K562 (cell line): Measurements from ENCODE around the gene IMMP2L. TPM values are rescaled to one million over a fixed set of nuclear protein-coding genes. Genes with fewer than 3 reads are reported as not detected.

Experiments used
- ATAC-seq: fragments of 200-7000 bp; cut with Tn5 transposase; 3 replicates; pipeline ENCODE4 v1.9.1; 2020; ENCODE audit warnings: moderate library complexity
- BruUV-seq: library from RNA; stranded (reverse); fragments of 400-500 nt; replicated peaks from 2 replicates; lab custom pipeline; 2021; lab: Mats Ljungman, UMichigan
- CTCF ChIA-PET: fragments of 300-600 bp; formaldehyde crosslinking; extraction: SDS; loops from one replicate; lab custom pipeline; 2021; ENCODE audit warnings: low intra/inter-chr PET ratio; lab: Yijun Ruan, JAX
- POLR2A ChIA-PET: fragments of 300-600, 350-650 bp; sonication (Branson Sonifier 250); formaldehyde crosslinking; extraction: SDS; loops from one replicate; lab custom pipeline; 2021; ENCODE audit warnings: antibody characterized with exemption, inconsistent platforms; lab: Yijun Ruan, JAX
- DNase-seq, 4 experiments: peaks; one replicate each; pipeline versions ENCODE4 v3.0.0 to v3.0.0-alpha.2; 2011 to 2018; ENCODE audit warnings: low spot score in 3 of 4, mixed read lengths in 3 of 4; ENCODE audit errors: extremely low read depth in 1 of 4
- FAIRE-seq: peaks from 2 replicates; lab custom pipeline; 2011; peaks lifted over from hg19 to GRCh38; lab: Jason Lieb, UNC
- H2AFZ ChIP-seq: 2 replicates; pipeline ENCODE4 v1.6.0; 2011; ENCODE audit warnings: low read depth, low read length, control low read depth, inconsistent platforms
- H3K27ac ChIP-seq: fragments of 200-600 bp; 3 replicates; pipeline ENCODE4 v1.8.0; 2011; ENCODE audit warnings: low read depth, mild to moderate bottlenecking, control low read depth, inconsistent platforms, low read length, moderate library complexity, mixed read lengths; ENCODE audit errors: extremely low read depth
- H3K27me3 ChIP-seq, 2 experiments: fragments of 300-600 bp in 1 of 2; 2 replicates in 1 of 2; 3 replicates in 1 of 2; pipeline versions ENCODE4 v1.6.0 to v1.8.0; 2011; ENCODE audit warnings: inconsistent platforms in 2 of 2, low read length in 2 of 2, mild to moderate bottlenecking in 1 of 2, mixed read lengths in 1 of 2, moderate library complexity in 1 of 2; ENCODE audit not compliant: control insufficient read depth in 2 of 2, insufficient read depth in 2 of 2
- H3K36me3 ChIP-seq: fragments of 300-600 bp; 3 replicates; pipeline ENCODE4 v1.8.0; 2011; ENCODE audit warnings: mild to moderate bottlenecking, low read length, inconsistent platforms; ENCODE audit not compliant: control insufficient read depth, insufficient read depth
- H3K4me1 ChIP-seq, 2 experiments: fragments of 200-600 bp in 1 of 2; replicated peaks in 1 of 2; 2 replicates in 1 of 2; 3 replicates in 1 of 2; pipeline versions ENCODE4 v1.5.1 to v1.8.0; 2011; ENCODE audit warnings: inconsistent platforms in 2 of 2, low read length in 2 of 2, mild to moderate bottlenecking in 1 of 2, mixed read lengths in 1 of 2, moderate library complexity in 1 of 2; ENCODE audit not compliant: control insufficient read depth in 2 of 2, insufficient read depth in 2 of 2
- H3K4me2 ChIP-seq: 2 replicates; pipeline ENCODE4 v1.6.1; 2011; ENCODE audit warnings: low read length, control low read depth, inconsistent platforms, mixed read lengths; ENCODE audit not compliant: insufficient read depth
- H3K4me3 ChIP-seq: fragments of 200-600 bp; sonication (generic), shearing (Covaris generic); 2 replicates; pipeline ENCODE4 v1.5.1; 2016; ENCODE audit warnings: control low read depth, inconsistent platforms
- H3K79me2 ChIP-seq: fragments of 200-600 bp; 3 replicates; pipeline ENCODE4 v1.8.0; 2011; ENCODE audit warnings: low read length, inconsistent platforms; ENCODE audit not compliant: control insufficient read depth, insufficient read depth
- H3K9ac ChIP-seq, 2 experiments: 2 replicates each; pipeline versions ENCODE4 v1.6.0 to v1.6.1; 2011; ENCODE audit warnings: low read depth in 2 of 2, low read length in 2 of 2, control low read depth in 1 of 2, inconsistent platforms in 1 of 2, mild to moderate bottlenecking in 1 of 2, mixed read lengths in 1 of 2; ENCODE audit not compliant: insufficient read depth in 1 of 2
- H3K9me1 ChIP-seq: one replicate; pipeline ENCODE4 v1.6.0; 2011; ENCODE audit warnings: inconsistent platforms, mild to moderate bottlenecking, low read length, moderate library complexity; ENCODE audit not compliant: control insufficient read depth, insufficient read depth
- H3K9me3 ChIP-seq: replicated peaks from 2 replicates; pipeline ENCODE4 v1.5.1; 2011; ENCODE audit warnings: low read depth, low read length, inconsistent platforms; ENCODE audit not compliant: control insufficient read depth, insufficient read depth
- H4K20me1 ChIP-seq: replicated peaks from 2 replicates; pipeline ENCODE4 v1.6.1; 2011; ENCODE audit warnings: low read length, inconsistent platforms, mixed read lengths; ENCODE audit not compliant: control insufficient read depth, insufficient read depth
- CHCHD3 ChIP-seq: fragments of 250-450 bp; sonication (Bioruptor Pico); IDR thresholded peaks from 2 replicates; pipeline ENCODE4 v2.1.2; 2022; ENCODE audit warnings: mild to moderate bottlenecking
- ETV6 ChIP-seq, 3 experiments: fragments of 150-350 bp in 1 of 3; sonication (generic) in 1 of 3; formaldehyde crosslinking in 1 of 3; IDR thresholded peaks; 2 replicates each; pipeline versions ENCODE4 v1.6.1 to v1.8.0; 2014 to 2022; ENCODE audit warnings: borderline replicate concordance in 2 of 3, low read depth in 2 of 3, antibody characterized with exemption in 1 of 3, low read length in 1 of 3, mild to moderate bottlenecking in 1 of 3, missing genetic modification reagents in 1 of 3
- FOXK2 ChIP-seq, 2 experiments: fragments of 450-650 bp; IDR thresholded peaks in 1 of 2; conservative IDR thresholded peaks in 1 of 2; 2 replicates each; pipeline ENCODE4 v1.6.1; 2016; ENCODE audit warnings: low read depth in 2 of 2, mild to moderate bottlenecking in 1 of 2
- GABPB2 ChIP-seq: fragments of 250-450 bp; sonication (Bioruptor Pico); conservative IDR thresholded peaks from 2 replicates; pipeline ENCODE4 v1.5.1; 2021; ENCODE audit warnings: mild to moderate bottlenecking
- ZNF316 ChIP-seq: fragments of 450-650 bp; IDR thresholded peaks from 2 replicates; pipeline ENCODE4 v1.6.1; 2016
- ZNF398 ChIP-seq: fragments of 250-450 bp; sonication (Bioruptor Pico); IDR thresholded peaks from 2 replicates; pipeline ENCODE4 v1.8.0; 2021; ENCODE audit warnings: moderate library complexity, mild to moderate bottlenecking, inconsistent platforms
- ZNF668 ChIP-seq: fragments of 250-450 bp; sonication (Bioruptor Pico); IDR thresholded peaks from 2 replicates; pipeline ENCODE4 v1.8.0; 2022; ENCODE audit warnings: mild to moderate bottlenecking, inconsistent platforms
- WGBS: fragments of 100-300 bp; shearing (Covaris generic); methylation state at CpG from one replicate; pipeline ENCODE4 v1.1.6; 2016; ENCODE audit warnings: low coverage, mixed read lengths; ENCODE audit not compliant: insufficient coverage; ENCODE audit errors: missing lambda C conversion rate; 5-methylcytosine and 5-hydroxymethylcytosine counted together
- in situ Hi-C: fragments of 300-500 bp; cut with MboI; formaldehyde crosslinking; loops from 4 replicates; pipeline ENCODE4 v1.15.0; 2018; ENCODE audit warnings: inconsistent platforms, mixed read lengths
- intact Hi-C: fragments of 100-400 bp; cut with micrococcal nuclease; formaldehyde crosslinking; loops from 2 replicates; pipeline ENCODE4 v1.14.2; 2022
- polyA plus RNA-seq, 8 experiments: library from polyadenylated mRNA; depleted of rRNA in 4 of 8; stranded (reverse) in 5 of 8; unstranded in 3 of 8; fragments of >200 nt; fragmentation: Nextera tagmentation in 2 of 8; fragmentation: Illumina TruSeq in 1 of 8; extraction: Ambion mirVana in 2 of 8; extraction: Trizol in 1 of 8; gene quantifications; 2 replicates each; pipeline versions ENCODE4 v1.2.1 to v1.2.3, GENCODE V29; 2011 to 2014; ENCODE audit warnings: inconsistent platforms in 1 of 8, missing spikeins in 1 of 8
- total RNA-seq, 7 experiments: library from RNA; depleted of rRNA in 6 of 7; stranded (reverse); fragments of >200 nt in 6 of 7; fragmentation: Illumina TruSeq in 2 of 7; extraction: Trizol in 2 of 7; gene quantifications; 2 replicates each; pipeline versions ENCODE4 v1.2.1 to v1.2.3, GENCODE V29; 2011 to 2021; ENCODE audit warnings: low replicate concordance in 1 of 7

IMMP2L gene
- total and polyA plus RNA-seq, 9 of the 15 experiments (the other 6 are each of a cell fraction or from before 2014, with no cell fraction given), result 29.7 to 116 (median 53.0) TPM

GRCh38 chr7:111027396-111027795 lies 534.9 kb downstream of the IMMP2L start:
- DNase-seq, result no peak
- intact Hi-C loops, result no loop called here
- Histone ChIP-seq H3K79me2 (no peaks in the 10 kb centered on the region), H3K27me3 (no peaks in the 10 kb centered on the region), H3K4me2 (no peak overlapping the region), H2AFZ (no peak overlapping the region), H3K4me3 (no peak overlapping the region), H3K9me3 (no peaks in the 10 kb centered on the region), H4K20me1 (no peaks in the 10 kb centered on the region), H3K27ac (no peak overlapping the region), H3K4me1 (no peaks in the 10 kb centered on the region), H3K36me3 (no peaks in the 10 kb centered on the region), H3K9me1 (no peaks in the 10 kb centered on the region), H3K9ac (no peak overlapping the region)
- 66% methylated on average over 4 of the region's 4 CpGs for WGBS
- in situ Hi-C loops, result no loop called here
- BruUV-seq, result no TSS peak
- ChIA-PET CTCF (no interaction called here), POLR2A (no interaction called here)
- no peak for FAIRE-seq
- ATAC-seq, result no peak
- TF ChIP-seq CHCHD3 (CRISPR knock-in tag) (no peak), ZNF668 (CRISPR knock-in tag) (0 out of 2 replicates have a peak, but pooled peaks have one; percentile 13), ZNF398 (CRISPR knock-in tag) (no peak), ETV6 (IDR thresholded peaks at IDR 0.05; ENCODE audit: borderline replicate concordance in 1 of 2, low read depth in 2 of 2, low read length in 1 of 2) (no peak), ETV6 (CRISPR knock-in tag; IDR thresholded peaks at IDR 0.05; ENCODE audit: borderline replicate concordance) (no peak), FOXK2 (conservative IDR thresholded peaks at IDR 0.05 in 1 of 2, IDR thresholded peaks at IDR 0.05 in 1 of 2; ENCODE audit: low read depth in 2 of 2) (no peak), ZNF316 (peak; percentile 32; the same call in 1 of the 2 replicates), GABPB2 (CRISPR knock-in tag) (no peak)
